Nephron (organoid): ENCODE results near the gene FCRL1.

ENCODE experiments used
- H3K27ac Mint-ChIP-seq, 3 experiments: 2 replicates each; pipeline ENCODE4 v1.8.0; 2020; ENCODE audit warnings: mixed read lengths in 3 of 3, mild to moderate bottlenecking in 2 of 3, moderate library complexity in 1 of 3
- H3K27me3 Mint-ChIP-seq: 2 replicates; pipeline ENCODE4 v1.8.0; 2021; ENCODE audit warnings: low read depth, mild to moderate bottlenecking, moderate library complexity, mixed read lengths
- H3K36me3 Mint-ChIP-seq: 2 replicates; pipeline ENCODE4 v1.8.0; 2020; ENCODE audit warnings: low read depth, mixed read lengths
- H3K4me1 Mint-ChIP-seq: 2 replicates; pipeline ENCODE4 v1.8.0; 2020; ENCODE audit warnings: mixed read lengths
- H3K4me3 Mint-ChIP-seq, 3 experiments: 2 replicates each; pipeline ENCODE4 v1.8.0; 2020; ENCODE audit warnings: mild to moderate bottlenecking in 3 of 3, mixed read lengths in 3 of 3, moderate library complexity in 2 of 3
- H3K9me3 Mint-ChIP-seq: 2 replicates; pipeline ENCODE4 v1.8.0; 2020; ENCODE audit warnings: mixed read lengths
- CTCF ChIP-seq, 3 experiments: fragments of 200-600 bp; sonication (generic); IDR thresholded peaks; one replicate each; pipeline ENCODE4 v1.5.0; 2021; ENCODE audit warnings: antibody characterized with exemption in 3 of 3; ENCODE audit not compliant: unreplicated experiment in 3 of 3

The FCRL1 gene

GRCh38 chr1:157798211-157798610, 21.7 kb downstream of the FCRL1 start:
- no peak overlapping the region for H3K4me3 Mint-ChIP-seq
- H3K27ac Mint-ChIP-seq: no peak overlapping the region
- no peaks in the 10 kb centered on the region for H3K36me3 Mint-ChIP-seq
- H3K4me1 Mint-ChIP-seq: no peaks in the 10 kb centered on the region
- peaks cover 2% of the 10 kb centered on the region for H3K9me3 Mint-ChIP-seq
- H3K27me3 Mint-ChIP-seq: no peaks in the 10 kb centered on the region
- TF ChIP-seq CTCF (IDR thresholded peaks at IDR 0.05; ENCODE audit: unreplicated experiment in 3 of 3): no peak

- Mint-ChIP-seq H3K27ac (no peak overlapping the region), H3K27me3 (no peaks in the 10 kb centered on the region), H3K4me3 (no peak overlapping the region), H3K4me1 (no peaks in the 10 kb centered on the region), H3K9me3 (peaks cover 3% of the 10 kb centered on the region), H3K36me3 (no peaks in the 10 kb centered on the region)
- no peak for TF ChIP-seq CTCF (IDR thresholded peaks at IDR 0.05; ENCODE audit: unreplicated experiment in 3 of 3)
Measured at GRCh38 chr1:157785248-157785647, 34.7 kb downstream of the FCRL1 start.

GRCh38 chr1:157784801-157785200, 35.1 kb downstream of the FCRL1 start:
- Mint-ChIP-seq H3K27me3 (no peaks in the 10 kb centered on the region), H3K9me3 (no peaks in the 10 kb centered on the region), H3K27ac (no peak overlapping the region), H3K4me3 (no peak overlapping the region), H3K36me3 (no peaks in the 10 kb centered on the region), H3K4me1 (no peaks in the 10 kb centered on the region)
- no peak for TF ChIP-seq CTCF (IDR thresholded peaks at IDR 0.05; ENCODE audit: unreplicated experiment in 3 of 3)

GRCh38 chr1:157782931-157783330, 37.0 kb downstream of the FCRL1 start:
- no peak for TF ChIP-seq CTCF (IDR thresholded peaks at IDR 0.05; ENCODE audit: unreplicated experiment in 3 of 3)
- no peaks in the 10 kb centered on the region for H3K4me1 Mint-ChIP-seq
- no peak overlapping the region for H3K4me3 Mint-ChIP-seq
- no peaks in the 10 kb centered on the region for H3K9me3 Mint-ChIP-seq
- no peaks in the 10 kb centered on the region for H3K36me3 Mint-ChIP-seq
- no peaks in the 10 kb centered on the region for H3K27me3 Mint-ChIP-seq
- no peak overlapping the region for H3K27ac Mint-ChIP-seq

GRCh38 chr1:157781048-157781447, 38.9 kb downstream of the FCRL1 start:
- H3K9me3 Mint-ChIP-seq: no peaks in the 10 kb centered on the region
- H3K4me3 Mint-ChIP-seq: no peak overlapping the region
- H3K36me3 Mint-ChIP-seq: no peaks in the 10 kb centered on the region
- no peaks in the 10 kb centered on the region for H3K27me3 Mint-ChIP-seq
- no peaks in the 10 kb centered on the region for H3K4me1 Mint-ChIP-seq
- no peak overlapping the region for H3K27ac Mint-ChIP-seq
- TF ChIP-seq CTCF (IDR thresholded peaks at IDR 0.05; ENCODE audit: unreplicated experiment in 3 of 3): no peak

GRCh38 chr1:157776971-157777391, 42.9 kb downstream of the FCRL1 start, which contains the start of gene FCRL2:
Gene FCRL2, minus strand, starts transcription at chr1:157777132. Its CDS starts 59 bp downstream, at chr1:157777073.
- TF ChIP-seq CTCF (IDR thresholded peaks at IDR 0.05; ENCODE audit: unreplicated experiment in 3 of 3): no peak
- H3K27me3 Mint-ChIP-seq: no peaks in the 10 kb centered on the region
- no peaks in the 10 kb centered on the region for H3K4me1 Mint-ChIP-seq
- no peak within 1 kb of the TSS for H3K4me3 Mint-ChIP-seq
- H3K27ac Mint-ChIP-seq: no peak within 1 kb of the TSS
- no peaks in the 10 kb centered on the region for H3K9me3 Mint-ChIP-seq
- no peaks in the 10 kb centered on the region for H3K36me3 Mint-ChIP-seq
